ENCODE measurements around the gene SLC10A1. TPM values are rescaled to one million over a fixed set of nuclear protein-coding genes. Genes with fewer than 3 reads are reported as not detected.
A peak's percentile ranks its signal among the peaks of the same experiment; 100 is the strongest.
"Not testable (repeated sequence)": the region's sequence is repeated elsewhere in the genome, so short reads cannot be mapped to it uniquely, and the experiment has no call there.

Gene SLC10A1
- total RNA-seq, 1 donor from 2014 or later: not detected

- DNase-seq (ENCODE audit: low read depth): no peak
Measured at GRCh38 chr14:69770559-69770958, 26.5 kb downstream of the SLC10A1 start.

- no peak for DNase-seq (ENCODE audit: low read depth)
Measured at GRCh38 chr14:69769623-69770022, 27.4 kb downstream of the SLC10A1 start.

DNA sequence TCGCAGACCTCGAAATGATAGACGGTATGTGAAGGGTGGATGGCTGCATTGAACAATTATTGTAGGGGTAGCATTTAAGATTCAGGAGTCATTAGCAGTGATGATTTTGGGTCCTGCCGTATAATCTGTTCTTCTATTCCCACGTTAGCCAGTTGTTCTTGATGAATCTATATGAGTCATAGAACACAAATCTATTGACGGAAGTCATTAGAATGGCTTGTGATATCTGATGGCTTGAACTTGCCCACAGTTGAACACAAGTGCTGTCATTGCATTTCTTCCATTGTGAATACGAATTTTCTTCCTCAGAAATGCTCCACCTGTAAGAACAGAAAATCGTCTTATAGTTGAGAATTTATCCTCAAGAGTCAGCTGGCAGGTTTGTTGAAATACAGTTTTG, 28.2 kb downstream of the SLC10A1 start:
- DNase-seq (ENCODE audit: low read depth): no peak

DNA sequence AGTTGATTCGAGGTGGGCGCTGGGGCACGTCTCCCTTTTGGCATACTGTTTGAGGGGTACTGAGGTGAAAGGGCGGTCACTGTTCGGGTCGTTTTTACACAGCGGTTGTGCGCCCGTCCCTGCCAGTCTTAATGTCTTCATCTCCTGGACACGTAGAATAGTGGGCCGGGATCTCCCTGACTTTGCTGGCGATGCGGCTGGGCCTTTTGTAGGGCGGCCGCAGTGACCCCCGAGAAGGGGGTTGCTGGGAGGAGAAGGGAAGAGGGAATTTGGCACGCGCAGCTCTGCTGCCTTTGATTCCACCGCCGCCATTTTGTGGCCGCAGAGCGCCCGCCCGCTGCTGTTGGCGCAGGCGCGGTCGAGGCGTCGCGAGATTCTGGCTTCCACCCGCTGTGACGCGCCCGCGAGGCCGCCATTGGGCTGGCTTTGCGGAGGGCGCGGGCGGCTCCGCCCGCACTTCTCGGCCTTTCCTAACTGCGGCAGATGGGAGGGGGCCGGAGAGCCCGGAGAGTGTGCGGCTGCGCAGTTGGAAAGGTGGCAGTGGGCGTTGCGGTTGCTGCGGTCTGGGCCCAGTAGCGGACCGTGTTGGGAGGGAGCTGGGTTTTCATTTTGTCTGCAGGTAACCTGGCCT, 29.6 kb downstream of the SLC10A1 start:
- DNase-seq (ENCODE audit: low read depth): peak; percentile 95

DNA sequence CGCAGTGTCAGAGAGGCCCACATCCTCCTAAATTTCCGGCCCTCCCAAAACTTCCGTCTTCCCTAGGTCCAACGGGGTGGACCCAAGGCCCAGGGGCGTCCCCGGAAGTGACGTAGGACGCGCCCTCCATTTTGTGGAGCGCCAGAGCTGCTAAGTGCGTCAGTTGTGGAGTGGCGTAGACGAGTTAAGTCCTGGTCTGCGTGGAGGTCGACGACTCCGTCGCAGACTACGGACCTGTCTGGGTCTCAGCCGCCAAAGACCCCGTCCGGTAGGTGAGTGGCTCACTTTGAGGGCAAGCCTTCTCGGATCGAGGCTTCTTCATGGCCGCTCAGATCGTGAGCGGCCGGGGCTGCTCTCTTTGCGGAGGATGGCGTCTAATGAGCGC, 30.1 kb downstream of the SLC10A1 start, which contains the start of gene SRSF5:
SRSF5 (plus strand) TSS at position 159 of the 385 bp plus-strand sequence. CDS start 1,015 bp downstream, outside the sequence.
- peak; percentile 98 for DNase-seq (ENCODE audit: low read depth)

- no peak for DNase-seq (ENCODE audit: low read depth)
Measured at GRCh38 chr14:69763761-69764510, 33.1 kb downstream of the SLC10A1 start.

- no peak for DNase-seq (ENCODE audit: low read depth)
Measured at GRCh38 chr14:69760810-69761209, 36.2 kb downstream of the SLC10A1 start.

DNA sequence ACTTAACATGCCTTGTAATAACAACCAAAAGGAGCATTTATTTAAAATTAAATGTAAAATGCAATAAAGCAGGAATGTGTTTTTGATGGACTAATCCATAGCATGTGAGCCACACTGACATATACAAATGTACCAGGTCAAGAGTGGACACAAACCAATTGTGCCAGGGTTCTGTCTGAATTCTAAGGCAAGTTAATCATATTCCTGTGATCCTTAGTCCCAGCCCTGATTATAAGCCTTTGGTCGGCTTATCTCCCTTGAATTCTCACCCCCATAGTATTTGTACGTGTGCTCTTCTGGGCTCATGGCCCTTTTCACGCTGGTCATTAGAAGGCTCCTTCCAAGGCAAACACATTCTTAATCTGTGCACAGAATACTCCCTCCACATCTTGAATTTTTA, 40.7 kb downstream of the SLC10A1 start:
- DNase-seq (ENCODE audit: low read depth): no peak

DNA sequence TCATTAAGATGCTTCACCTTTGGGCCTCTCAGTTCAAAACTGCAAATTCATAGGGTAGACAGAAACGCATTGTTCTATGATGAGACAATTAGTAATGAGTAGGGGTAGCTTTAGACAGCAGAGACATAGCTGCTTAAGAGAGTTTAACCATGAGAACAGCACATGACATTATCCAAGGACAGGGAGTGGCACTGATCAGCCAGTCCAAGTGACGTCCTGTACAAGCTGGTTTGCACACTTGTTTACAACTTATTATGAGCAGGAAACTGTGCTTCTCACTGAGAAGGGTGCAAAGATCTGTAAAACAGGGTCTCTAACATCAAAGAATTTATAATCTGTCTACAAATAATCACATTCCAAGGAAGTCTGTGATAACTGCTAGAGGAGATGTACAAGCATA, 41.3 kb downstream of the SLC10A1 start:
- DNase-seq (ENCODE audit: low read depth): no peak

- no peak for DNase-seq (ENCODE audit: low read depth)
Measured at GRCh38 chr14:69755296-69755695, 41.7 kb downstream of the SLC10A1 start.

GRCh38 chr14:69754487-69754886, 42.6 kb downstream of the SLC10A1 start:
- no peak for DNase-seq (ENCODE audit: low read depth)

- no peak for DNase-seq (ENCODE audit: low read depth)
Measured at GRCh38 chr14:69753860-69754259, 43.2 kb downstream of the SLC10A1 start.

DNA sequence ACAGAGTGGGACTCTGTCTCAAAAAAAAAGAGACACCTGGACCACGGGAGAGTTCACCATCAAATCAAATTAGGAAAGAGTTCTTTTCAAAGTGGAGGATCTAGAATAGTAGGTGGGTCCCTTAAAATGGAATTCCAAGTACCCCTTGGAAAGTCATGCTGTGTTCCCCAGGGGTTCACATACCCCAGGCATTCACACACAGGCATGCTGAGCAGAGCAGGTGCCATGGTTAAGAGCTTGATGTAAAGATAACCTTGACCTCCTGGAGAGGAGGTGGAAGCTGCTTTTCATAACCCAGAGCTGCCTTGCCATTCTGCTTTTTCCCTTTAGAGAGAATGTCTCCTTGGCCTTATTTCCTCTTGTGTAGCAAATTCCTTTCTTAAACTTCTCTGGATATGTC, 44.3 kb downstream of the SLC10A1 start:
- no peak for DNase-seq (ENCODE audit: low read depth)

DNA sequence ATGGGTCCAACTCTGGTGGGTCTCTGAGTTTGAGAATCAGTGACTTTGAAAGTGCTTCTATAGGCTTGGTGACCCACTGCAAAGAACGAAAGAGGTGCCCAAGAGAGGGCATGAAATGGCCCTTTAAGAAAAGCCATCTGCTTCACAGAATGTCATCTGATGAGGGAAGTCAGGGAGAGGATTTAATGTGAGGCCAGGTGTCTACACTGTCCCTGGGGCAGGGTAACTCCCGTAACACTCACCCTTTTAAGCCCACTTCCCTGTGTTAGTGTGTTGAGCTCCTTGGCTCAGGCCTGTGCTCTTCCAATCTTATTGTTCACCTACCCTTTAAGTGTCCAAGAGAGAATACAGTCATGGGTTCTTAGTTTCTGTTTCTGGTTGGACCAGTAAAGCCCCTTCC, 46.5 kb downstream of the SLC10A1 start:
- DNase-seq (ENCODE audit: low read depth): no peak

DNA sequence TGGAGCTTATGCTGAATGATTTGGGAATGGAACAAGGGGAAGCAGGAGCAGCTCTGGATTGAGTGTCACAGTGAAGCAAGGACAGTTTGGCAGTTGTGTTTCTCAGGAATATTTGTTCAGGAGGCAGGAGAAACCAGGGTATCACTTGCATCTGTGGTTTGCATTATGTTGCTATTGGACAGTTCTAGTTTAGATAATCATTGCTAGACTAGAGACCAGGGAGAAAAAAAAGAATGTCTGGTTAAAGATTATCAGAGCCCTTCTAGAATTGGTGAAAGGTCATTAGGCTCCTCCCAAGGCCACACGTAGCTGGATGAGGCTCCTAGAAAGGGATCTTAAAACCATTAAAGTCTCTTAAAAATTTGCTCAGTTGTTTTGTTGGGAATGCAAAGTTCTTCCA, 47.1 kb downstream of the SLC10A1 start:
- no peak for DNase-seq (ENCODE audit: low read depth)

GRCh38 chr14:69741055-69741454, 56.0 kb downstream of the SLC10A1 start:
- DNase-seq (ENCODE audit: low read depth): no peak

GRCh38 chr14:69736405-69736804, 60.6 kb downstream of the SLC10A1 start:
- not testable (repeated sequence) for DNase-seq (ENCODE audit: low read depth)

- DNase-seq (ENCODE audit: low read depth): not testable (repeated sequence)
Measured at GRCh38 chr14:69731919-69732598, 65.0 kb downstream of the SLC10A1 start.

- DNase-seq (ENCODE audit: low read depth): no peak
Measured at GRCh38 chr14:69727860-69728259, 69.2 kb downstream of the SLC10A1 start.

- DNase-seq (ENCODE audit: low read depth): peak; percentile 77
Measured at GRCh38 chr14:69726761-69727511, 70.1 kb downstream of the SLC10A1 start.

Data from myocyte (in vitro differentiated cells).